ENCODE results near the gene DYRK4. TPM values are rescaled to one million over a fixed set of nuclear protein-coding genes. Genes with fewer than 3 reads are reported as not detected.

DYRK4 gene
- total RNA-seq, 1 donor = 34.2 TPM

GRCh38 chr12:4588916-4589315 lies 26.9 kb downstream of the DYRK4 start:
- no peak for TF ChIP-seq CTCF (IDR thresholded peaks at IDR 0.05; ENCODE audit: insufficient read depth, low read length)
- no peak for DNase-seq (ENCODE audit: low read depth)
- H3K4me3 ChIP-seq (ENCODE audit: low read depth, low read length) = no peak overlapping the region

GRCh38 chr12:4589941-4590340 lies 27.9 kb downstream of the DYRK4 start:
- no peak overlapping the region for H3K4me3 ChIP-seq (ENCODE audit: low read depth, low read length)
- TF ChIP-seq CTCF (IDR thresholded peaks at IDR 0.05; ENCODE audit: insufficient read depth, low read length) = no peak
- DNase-seq (ENCODE audit: low read depth) = peak; percentile 47

GRCh38 chr12:4591180-4591687 lies 29.2 kb downstream of the DYRK4 start:
- H3K4me3 ChIP-seq (ENCODE audit: low read depth, low read length) = no peak overlapping the region
- no peak for TF ChIP-seq CTCF (IDR thresholded peaks at IDR 0.05; ENCODE audit: insufficient read depth, low read length)
- no peak for DNase-seq (ENCODE audit: low read depth)

- no peak for TF ChIP-seq CTCF (IDR thresholded peaks at IDR 0.05; ENCODE audit: insufficient read depth, low read length)
- DNase-seq (ENCODE audit: low read depth) = no peak
- H3K4me3 ChIP-seq (ENCODE audit: low read depth, low read length) = no peak overlapping the region
Measured at GRCh38 chr12:4595881-4596280, 33.9 kb downstream of the DYRK4 start.

GRCh38 chr12:4603421-4603820 lies 41.4 kb downstream of the DYRK4 start:
- DNase-seq (ENCODE audit: low read depth) = no peak
- TF ChIP-seq CTCF (IDR thresholded peaks at IDR 0.05; ENCODE audit: insufficient read depth, low read length) = no peak
- no peak overlapping the region for H3K4me3 ChIP-seq (ENCODE audit: low read depth, low read length)

GRCh38 chr12:4603946-4604345 lies 41.9 kb downstream of the DYRK4 start:
- no peak for DNase-seq (ENCODE audit: low read depth)
- H3K4me3 ChIP-seq (ENCODE audit: low read depth, low read length) = no peak overlapping the region
- TF ChIP-seq CTCF (IDR thresholded peaks at IDR 0.05; ENCODE audit: insufficient read depth, low read length) = no peak

GRCh38 chr12:4604684-4605193 lies 42.7 kb downstream of the DYRK4 start:
- TF ChIP-seq CTCF (IDR thresholded peaks at IDR 0.05; ENCODE audit: insufficient read depth, low read length) = peak; percentile 100
- peak; percentile 90 for DNase-seq (ENCODE audit: low read depth)
- peak overlapping the region; percentile 88 for H3K4me3 ChIP-seq (ENCODE audit: low read depth, low read length)
